ENCODE data around the gene TIAM1.

Gene TIAM1

GRCh38 chr21:31201144-31201543 lies 142.9 kb downstream of the TIAM1 start:
- DNase-seq (ENCODE audit: low read depth) = no peak

- DNase-seq (ENCODE audit: low read depth) = no peak
Measured at GRCh38 chr21:31198575-31198974, 145.5 kb downstream of the TIAM1 start.

- no peak for DNase-seq (ENCODE audit: low read depth)
Measured at GRCh38 chr21:31196724-31197123, 147.3 kb downstream of the TIAM1 start.

- no peak for DNase-seq (ENCODE audit: low read depth)
Measured at GRCh38 chr21:31195334-31196015, 148.6 kb downstream of the TIAM1 start.

GRCh38 chr21:31194510-31195293 lies 149.4 kb downstream of the TIAM1 start:
- no peak for DNase-seq (ENCODE audit: low read depth)

GRCh38 chr21:31193761-31194160 lies 150.3 kb downstream of the TIAM1 start:
- no peak for DNase-seq (ENCODE audit: low read depth)

- DNase-seq (ENCODE audit: low read depth) = no peak
Measured at GRCh38 chr21:31191553-31191952, 152.5 kb downstream of the TIAM1 start.

GRCh38 chr21:31190516-31190915 lies 153.5 kb downstream of the TIAM1 start:
- no peak for DNase-seq (ENCODE audit: low read depth)

- DNase-seq (ENCODE audit: low read depth) = no peak
Measured at GRCh38 chr21:31187499-31187898, 156.6 kb downstream of the TIAM1 start.

- no peak for DNase-seq (ENCODE audit: low read depth)
Measured at GRCh38 chr21:31186916-31187315, 157.1 kb downstream of the TIAM1 start.

GRCh38 chr21:31185663-31186062 lies 158.4 kb downstream of the TIAM1 start:
- no peak for DNase-seq (ENCODE audit: low read depth)

- no peak for DNase-seq (ENCODE audit: low read depth)
Measured at GRCh38 chr21:31184876-31185275, 159.2 kb downstream of the TIAM1 start.

- DNase-seq (ENCODE audit: low read depth) = no peak
Measured at GRCh38 chr21:31184459-31184858, 159.6 kb downstream of the TIAM1 start.

- DNase-seq (ENCODE audit: low read depth) = no peak
Measured at GRCh38 chr21:31182231-31183140, 161.6 kb downstream of the TIAM1 start.

GRCh38 chr21:31181082-31181750 lies 162.8 kb downstream of the TIAM1 start:
- DNase-seq (ENCODE audit: low read depth) = no peak

GRCh38 chr21:31180256-31181081 lies 163.6 kb downstream of the TIAM1 start:
- no peak for DNase-seq (ENCODE audit: low read depth)

- no peak for DNase-seq (ENCODE audit: low read depth)
Measured at GRCh38 chr21:31176725-31177124, 167.3 kb downstream of the TIAM1 start.

- DNase-seq (ENCODE audit: low read depth) = no peak
Measured at GRCh38 chr21:31176080-31176551, 167.9 kb downstream of the TIAM1 start.

- DNase-seq (ENCODE audit: low read depth) = no peak
Measured at GRCh38 chr21:31173881-31174555, 170.0 kb downstream of the TIAM1 start.

- DNase-seq (ENCODE audit: low read depth) = no peak
Measured at GRCh38 chr21:31172328-31172727, 171.7 kb downstream of the TIAM1 start.

Measured in GM04504 (cell line).